ENCODE results near the gene LITAFD.
"Not testable (repeated sequence)": the region's sequence is repeated elsewhere in the genome, so short reads cannot be mapped to it uniquely, and the experiment has no call there.

LITAFD gene

GRCh38 chr16:8882041-8882617 lies at the start of gene LITAFD:
LITAFD (plus strand) TSS chr16:8882351; CDS start chr16:8884356, 2,005 bp downstream.
- no peak for DNase-seq

- DNase-seq: no peak
Measured at GRCh38 chr16:8832717-8833105, 49.4 kb upstream of the LITAFD start.

- DNase-seq: not testable (repeated sequence)
Measured at GRCh38 chr16:8836797-8837196, 45.4 kb upstream of the LITAFD start.

- not testable (repeated sequence) for DNase-seq
Measured at GRCh38 chr16:8837594-8837993, 44.6 kb upstream of the LITAFD start.

GRCh38 chr16:8842016-8842415 lies 40.1 kb upstream of the LITAFD start:
- not testable (repeated sequence) for DNase-seq

GRCh38 chr16:8843296-8843695 lies 38.9 kb upstream of the LITAFD start:
- DNase-seq: not testable (repeated sequence)

- DNase-seq: no peak
Measured at GRCh38 chr16:8845699-8846298, 36.4 kb upstream of the LITAFD start.

- no peak for DNase-seq
Measured at GRCh38 chr16:8846401-8846932, 35.7 kb upstream of the LITAFD start.

- no peak for DNase-seq
Measured at GRCh38 chr16:8847145-8847544, 35.0 kb upstream of the LITAFD start.

GRCh38 chr16:8847623-8848022 lies 34.5 kb upstream of the LITAFD start:
- DNase-seq: no peak

- no peak for DNase-seq
Measured at GRCh38 chr16:8848231-8848938, 33.8 kb upstream of the LITAFD start.

- DNase-seq: no peak
Measured at GRCh38 chr16:8848939-8849391, 33.2 kb upstream of the LITAFD start.

- DNase-seq: no peak
Measured at GRCh38 chr16:8849411-8850011, 32.6 kb upstream of the LITAFD start.

GRCh38 chr16:8850279-8850885 lies 31.8 kb upstream of the LITAFD start:
- no peak for DNase-seq

- DNase-seq: no peak
Measured at GRCh38 chr16:8851761-8852403, 30.3 kb upstream of the LITAFD start.

- DNase-seq: no peak
Measured at GRCh38 chr16:8852534-8852933, 29.6 kb upstream of the LITAFD start.

- no peak for DNase-seq
Measured at GRCh38 chr16:8853150-8853549, 29.0 kb upstream of the LITAFD start.

GRCh38 chr16:8853611-8854010 lies 28.5 kb upstream of the LITAFD start:
- DNase-seq: no peak

- DNase-seq: no peak
Measured at GRCh38 chr16:8854298-8854948, 27.7 kb upstream of the LITAFD start.

GRCh38 chr16:8855051-8855786 lies 26.9 kb upstream of the LITAFD start:
- no peak for DNase-seq

- DNase-seq: no peak
Measured at GRCh38 chr16:8855972-8856371, 26.2 kb upstream of the LITAFD start.
